ENCODE measurements around the gene PPP4R4. TPM values are rescaled to one million over a fixed set of nuclear protein-coding genes. Genes with fewer than 3 reads are reported as not detected.

PPP4R4 gene
- 1 to 10 TPM in 4 of 5 experiments, under 1 TPM in 1; 0.44 to 2.4 (median 1.7) TPM for total RNA-seq
- under 1 TPM; 0.06 to 0.19 TPM for polyA plus RNA-seq
- total RNA-seq = not detected

- H3K36me3 ChIP-seq (ENCODE audit: control insufficient read depth in 2 of 3, insufficient read depth in 3 of 3, low read length in 3 of 3) = no peaks in the 10 kb centered on the region
- POLR2A ChIA-PET = interaction anchor here (0.6 to 3.1 kb wide), 7 partner anchors 11 to 214 kb away, joined by 3 to 16 read pairs (median 4); partner anchors contain the start of genes DDX24 and IFI27L1
- peak within 1 kb of the TSS; percentile 53 for H3K27ac ChIP-seq (ENCODE audit: low read depth, low read length)
- Mint-ChIP-seq H3K27me3 (peaks cover 0 to 59% (median 5%) of the 10 kb centered on the region in 5 donors), H3K4me1 (peaks cover 15 to 29% (median 22%) of the 10 kb centered on the region in 7 donors), H3K9me3 (no peaks in the 10 kb centered on the region), H3K36me3 (no peaks in the 10 kb centered on the region), H3K27ac (peak within 1 kb of the TSS; percentile 11 to 86 (median 75)), H3K4me3 (peak within 1 kb of the TSS; percentile 80 to 94 (median 88))
- H3K27me3 ChIP-seq (ENCODE audit: control insufficient read depth in 2 of 2, insufficient read depth in 2 of 2, low read length in 2 of 2) = no peaks in the 10 kb centered on the region
- H3K9me3 ChIP-seq (ENCODE audit: control insufficient read depth in 2 of 3, low read length in 3 of 3) = no peaks in the 10 kb centered on the region
- ATAC-seq = peak; percentile 96
- intact Hi-C loops (cut with micrococcal nuclease) = loop anchor here (1.0 to 5.0 kb wide), 10 partner anchors 11 to 1059 kb away; partner anchors contain the start of genes DDX24 (in 2 of the 2), IFI27L1 (in 2 of the 2), BTBD7 (in 1 of the 2) and GON7 (in 1 of the 2)
- peaks cover 0 to 16% of the 10 kb centered on the region in 2 donors for H3K4me1 ChIP-seq (ENCODE audit: control insufficient read depth in 2 of 2, insufficient read depth in 2 of 2, low read length in 2 of 2)
- CTCF ChIA-PET = interaction anchor here (1.2 to 1.6 kb wide), 3 partner anchors 33 to 138 kb away, joined by 3 to 6 read pairs (median 5); no protein-coding TSS in a partner anchor
- DNase-seq = peak; percentile 87 to 92 (median 88)
- H3K4me3 ChIP-seq (ENCODE audit: low read length) = peak within 1 kb of the TSS; percentile 77
These were observed at the start of gene PPP4R4 for GRCh38 chr14:94173885-94174603. Gene PPP4R4 (plus strand): TSS chr14:94174322. CDS start chr14:94174466, 144 bp downstream.

- H3K27ac Mint-ChIP-seq = peak overlapping the region in 2 of 9 donors; percentile 47 to 67
- Histone ChIP-seq H3K36me3 (ENCODE audit: control insufficient read depth in 2 of 3, insufficient read depth in 3 of 3, low read length in 3 of 3) (no peaks in the 10 kb centered on the region), H3K27me3 (ENCODE audit: control insufficient read depth in 2 of 2, insufficient read depth in 2 of 2, low read length in 2 of 2) (no peaks in the 10 kb centered on the region), H3K27ac (ENCODE audit: low read depth, low read length) (no peak overlapping the region), H3K4me1 (ENCODE audit: control insufficient read depth in 2 of 2, insufficient read depth in 2 of 2, low read length in 2 of 2) (peaks cover 5 to 14% of the 10 kb centered on the region in 2 donors), H3K9me3 (ENCODE audit: control insufficient read depth in 2 of 3, low read length in 3 of 3) (peaks cover 0 to 16% (median 2%) of the 10 kb centered on the region in 3 experiments), H3K4me3 (ENCODE audit: low read length) (no peak overlapping the region)
- peaks cover 0 to 14% (median 10%) of the 10 kb centered on the region in 5 donors for H3K36me3 Mint-ChIP-seq
- ChIA-PET CTCF (interaction anchor here (0.6 kb wide), 1 partner anchor 18 kb away, joined by 3 read pairs; no protein-coding TSS in a partner anchor), POLR2A (no interaction called here)
- peaks cover 0 to 12% (median 9%) of the 10 kb centered on the region in 5 donors for H3K27me3 Mint-ChIP-seq
- no peak for ATAC-seq
- peaks cover 9 to 18% (median 11%) of the 10 kb centered on the region in 7 donors for H3K4me1 Mint-ChIP-seq
- DNase-seq = no peak
- intact Hi-C loops (cut with micrococcal nuclease) = loop anchor here in 1 of 2 donors (5.0 kb wide), 1 partner anchor 1012 kb away; no protein-coding TSS in a partner anchor
- peaks cover 1 to 37% (median 18%) of the 10 kb centered on the region in 11 donors for H3K9me3 Mint-ChIP-seq
- H3K4me3 Mint-ChIP-seq = no peak overlapping the region
These were observed 49.3 kb upstream of the PPP4R4 start for GRCh38 chr14:94124582-94125377.

- Mint-ChIP-seq H3K9me3 (peaks cover 0 to 27% (median 8%) of the 10 kb centered on the region in 11 donors), H3K27me3 (peaks cover 0 to 14% (median 4%) of the 10 kb centered on the region in 5 donors), H3K4me1 (peaks cover 16 to 24% (median 18%) of the 10 kb centered on the region in 7 donors), H3K4me3 (no peak overlapping the region), H3K27ac (peak overlapping the region in 2 of 9 donors; percentile 11 to 28), H3K36me3 (peaks cover 0 to 11% (median 7%) of the 10 kb centered on the region in 5 donors)
- DNase-seq (no peak), ATAC-seq (no peak)
- H3K27me3 ChIP-seq (ENCODE audit: control insufficient read depth in 2 of 2, insufficient read depth in 2 of 2, low read length in 2 of 2) = no peaks in the 10 kb centered on the region
- CTCF ChIA-PET = no interaction called here
- peaks cover 12 to 21% of the 10 kb centered on the region in 2 donors for H3K4me1 ChIP-seq (ENCODE audit: control insufficient read depth in 2 of 2, insufficient read depth in 2 of 2, low read length in 2 of 2)
- H3K27ac ChIP-seq (ENCODE audit: low read depth, low read length) = no peak overlapping the region
- H3K4me3 ChIP-seq (ENCODE audit: low read length) = no peak overlapping the region
- H3K36me3 ChIP-seq (ENCODE audit: control insufficient read depth in 2 of 3, insufficient read depth in 3 of 3, low read length in 3 of 3) = no peaks in the 10 kb centered on the region
- intact Hi-C loops (cut with micrococcal nuclease) = loop anchor here in 1 of 2 donors (5.0 kb wide), 1 partner anchor 1014 kb away; no protein-coding TSS in a partner anchor
- POLR2A ChIA-PET = interaction anchor here (0.6 kb wide), 1 partner anchor 42 kb away, joined by 3 read pairs; no protein-coding TSS in a partner anchor
- peaks cover 0 to 5% (median 0%) of the 10 kb centered on the region in 3 experiments for H3K9me3 ChIP-seq (ENCODE audit: control insufficient read depth in 2 of 3, low read length in 3 of 3)
These were observed 48.3 kb upstream of the PPP4R4 start for GRCh38 chr14:94125659-94126418.

- ChIA-PET POLR2A (interaction anchor here (0.6 kb wide), 1 partner anchor 42 kb away, joined by 3 read pairs; no protein-coding TSS in a partner anchor), CTCF (interaction anchor here (2.6 kb wide), 1 partner anchor 10 kb away, joined by 9 read pairs; no protein-coding TSS in a partner anchor)
- no peaks in the 10 kb centered on the region for H3K27me3 ChIP-seq (ENCODE audit: control insufficient read depth in 2 of 2, insufficient read depth in 2 of 2, low read length in 2 of 2)
- intact Hi-C loops (cut with micrococcal nuclease) = loop anchor here in 1 of 2 donors (5.0 kb wide), 1 partner anchor 1014 kb away; no protein-coding TSS in a partner anchor
- peaks cover 12 to 21% of the 10 kb centered on the region in 2 donors for H3K4me1 ChIP-seq (ENCODE audit: control insufficient read depth in 2 of 2, insufficient read depth in 2 of 2, low read length in 2 of 2)
- DNase-seq = no peak
- Mint-ChIP-seq H3K4me1 (peaks cover 16 to 24% (median 18%) of the 10 kb centered on the region in 7 donors), H3K4me3 (no peak overlapping the region), H3K27me3 (peaks cover 0 to 18% (median 0%) of the 10 kb centered on the region in 5 donors), H3K9me3 (peaks cover 0 to 22% (median 6%) of the 10 kb centered on the region in 11 donors), H3K27ac (peak overlapping the region in 3 of 9 donors; percentile 9 to 53 (median 11)), H3K36me3 (peaks cover 0 to 9% (median 4%) of the 10 kb centered on the region in 5 donors)
- no peak overlapping the region for H3K27ac ChIP-seq (ENCODE audit: low read depth, low read length)
- no peak for ATAC-seq
- no peaks in the 10 kb centered on the region for H3K36me3 ChIP-seq (ENCODE audit: control insufficient read depth in 2 of 3, insufficient read depth in 3 of 3, low read length in 3 of 3)
- no peak overlapping the region for H3K4me3 ChIP-seq (ENCODE audit: low read length)
- H3K9me3 ChIP-seq (ENCODE audit: control insufficient read depth in 2 of 3, low read length in 3 of 3) = peaks cover 0 to under 1% (median 0%) of the 10 kb centered on the region in 3 experiments
These were observed 47.8 kb upstream of the PPP4R4 start for GRCh38 chr14:94126419-94126677.

GRCh38 chr14:94126800-94127199 is 47.3 kb upstream of the PPP4R4 start:
- peaks cover 0 to 14% (median 0%) of the 10 kb centered on the region in 5 donors for H3K27me3 Mint-ChIP-seq
- intact Hi-C loops (cut with micrococcal nuclease) = loop anchor here in 1 of 2 donors (5.0 kb wide), 1 partner anchor 1014 kb away; no protein-coding TSS in a partner anchor
- H3K36me3 Mint-ChIP-seq = peaks cover 0 to 9% (median 4%) of the 10 kb centered on the region in 5 donors
- H3K27me3 ChIP-seq (ENCODE audit: control insufficient read depth in 2 of 2, insufficient read depth in 2 of 2, low read length in 2 of 2) = no peaks in the 10 kb centered on the region
- peak overlapping the region in 2 of 9 donors; percentile 11 to 53 for H3K27ac Mint-ChIP-seq
- ChIA-PET POLR2A (interaction anchor here (0.6 kb wide), 1 partner anchor 43 kb away, joined by 3 read pairs; no protein-coding TSS in a partner anchor), CTCF (interaction anchor here (2.6 kb wide), 1 partner anchor 10 kb away, joined by 9 read pairs; no protein-coding TSS in a partner anchor)
- peaks cover 16 to 24% (median 18%) of the 10 kb centered on the region in 7 donors for H3K4me1 Mint-ChIP-seq
- H3K9me3 ChIP-seq (ENCODE audit: control insufficient read depth in 2 of 3, low read length in 3 of 3) = no peaks in the 10 kb centered on the region
- no peak for DNase-seq
- H3K4me1 ChIP-seq (ENCODE audit: control insufficient read depth in 2 of 2, insufficient read depth in 2 of 2, low read length in 2 of 2) = peaks cover 12 to 21% of the 10 kb centered on the region in 2 donors
- peaks cover 0 to 17% (median 3%) of the 10 kb centered on the region in 11 donors for H3K9me3 Mint-ChIP-seq
- H3K36me3 ChIP-seq (ENCODE audit: control insufficient read depth in 2 of 3, insufficient read depth in 3 of 3, low read length in 3 of 3) = no peaks in the 10 kb centered on the region
- peak overlapping the region in 1 of 10 donors; percentile 3 for H3K4me3 Mint-ChIP-seq
- no peak overlapping the region for H3K27ac ChIP-seq (ENCODE audit: low read depth, low read length)
- no peak overlapping the region for H3K4me3 ChIP-seq (ENCODE audit: low read length)
- ATAC-seq = no peak
